Parathyroid adenoma (tissue), 2 donors: ENCODE measurements around the gene PNMA1.
A peak's percentile ranks its signal among the peaks of the same experiment; 100 is the strongest.

ENCODE experiments used
- H2AFZ ChIP-seq: fragments of 300-600 bp; sonication (generic); one replicate; pipeline ENCODE4 v1.7.0; 2017; ENCODE audit warnings: antibody characterized with exemption, mild to moderate bottlenecking
- H3K27ac ChIP-seq: fragments of 300-600 bp; sonication (generic); one replicate; pipeline ENCODE4 v1.7.0; 2017
- H3K27me3 ChIP-seq: fragments of 300-600 bp; sonication (generic); one replicate; pipeline ENCODE4 v1.7.0; 2017; ENCODE audit warnings: low read length; ENCODE audit not compliant: control insufficient read depth, insufficient read depth
- H3K36me3 ChIP-seq: fragments of 300-600 bp; sonication (generic); one replicate; pipeline ENCODE4 v1.7.0; 2017; ENCODE audit warnings: low read length; ENCODE audit not compliant: control insufficient read depth, insufficient read depth
- H3K4me1 ChIP-seq: fragments of 300-600 bp; sonication (generic); one replicate; pipeline ENCODE4 v1.7.0; 2017; ENCODE audit warnings: control low read depth
- H3K4me2 ChIP-seq: fragments of 300-600 bp; sonication (generic); one replicate; pipeline ENCODE4 v1.7.0; 2017; ENCODE audit warnings: low read length
- H3K4me3 ChIP-seq: fragments of 300-600 bp; sonication (generic); one replicate; pipeline ENCODE4 v1.7.0; 2017; ENCODE audit warnings: low read depth, low read length
- H3K79me2 ChIP-seq: fragments of 300-600 bp; sonication (generic); one replicate; pipeline ENCODE4 v1.7.0; 2017; ENCODE audit warnings: control low read depth
- H3K9ac ChIP-seq: fragments of 300-600 bp; sonication (generic); one replicate; pipeline ENCODE4 v1.7.0; 2017; ENCODE audit warnings: mild to moderate bottlenecking
- H3K9me3 ChIP-seq: fragments of 300-600 bp; sonication (generic); one replicate; pipeline ENCODE4 v1.7.0; 2017; ENCODE audit warnings: low read length; ENCODE audit not compliant: control insufficient read depth
- TF ChIP-seq, protein P1 (sequence below): fragments of 300-600 bp; sonication (generic); IDR thresholded peaks from one replicate; pipeline ENCODE4 v1.7.0; 2017; ENCODE audit warnings: antibody characterized with exemption, mild to moderate bottlenecking
- donor health status: primary hyperparathyroidism.

Gene PNMA1, protein sequence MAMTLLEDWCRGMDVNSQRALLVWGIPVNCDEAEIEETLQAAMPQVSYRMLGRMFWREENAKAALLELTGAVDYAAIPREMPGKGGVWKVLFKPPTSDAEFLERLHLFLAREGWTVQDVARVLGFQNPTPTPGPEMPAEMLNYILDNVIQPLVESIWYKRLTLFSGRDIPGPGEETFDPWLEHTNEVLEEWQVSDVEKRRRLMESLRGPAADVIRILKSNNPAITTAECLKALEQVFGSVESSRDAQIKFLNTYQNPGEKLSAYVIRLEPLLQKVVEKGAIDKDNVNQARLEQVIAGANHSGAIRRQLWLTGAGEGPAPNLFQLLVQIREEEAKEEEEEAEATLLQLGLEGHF

DNA sequence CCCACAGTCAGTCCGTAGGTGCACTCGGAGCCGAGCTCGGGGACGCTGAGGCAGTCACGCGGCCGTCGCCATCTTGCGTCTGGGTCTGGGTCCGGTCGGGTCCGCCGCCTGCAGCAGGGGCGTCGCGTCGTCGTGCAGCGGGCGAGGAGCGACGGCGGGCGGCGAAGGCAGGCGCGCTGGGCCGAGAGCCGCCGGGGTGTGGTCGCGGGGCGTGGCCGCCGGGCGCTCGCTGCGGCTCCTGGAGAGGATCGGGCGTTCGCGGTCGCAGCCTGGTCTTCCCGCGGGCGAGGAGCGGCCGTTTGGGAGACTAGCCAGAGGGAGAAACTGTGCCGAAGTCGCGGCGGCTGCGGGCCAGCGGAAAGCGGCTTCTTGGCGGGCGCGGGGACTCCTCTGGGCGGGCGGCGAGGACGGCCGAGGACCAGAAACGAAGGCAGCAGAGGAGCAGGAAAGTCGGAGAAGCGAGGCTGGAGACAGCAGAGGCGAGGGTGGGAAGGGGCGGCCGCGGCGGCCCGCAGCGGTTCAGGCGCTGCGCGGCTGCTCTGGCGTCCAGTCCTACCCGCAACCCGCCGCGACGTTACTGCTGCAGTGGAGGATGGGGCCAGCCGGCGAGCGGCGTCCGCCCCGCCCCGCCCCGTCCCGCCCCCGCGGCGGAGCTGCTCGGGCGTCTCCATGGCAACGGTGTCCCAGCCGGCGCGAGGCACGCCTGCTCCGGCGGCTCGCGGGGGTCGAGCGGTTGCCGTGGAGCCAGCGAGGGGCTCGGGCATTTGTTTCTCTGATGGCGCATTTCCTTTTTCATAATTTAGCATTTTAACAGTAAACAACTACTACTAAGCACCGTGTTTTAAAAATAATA lies at the start of gene PNMA1:
PNMA1 (minus strand) TSS at position 582 of the 853 bp plus-strand sequence. CDS start 745 bp downstream, outside the sequence.
- Histone ChIP-seq H3K4me1 (peaks cover 10% of the 10 kb centered on the region), H3K4me3 (peak within 1 kb of the TSS; percentile 67), H3K4me2 (peak within 1 kb of the TSS; percentile 88), H3K9ac (no peak within 1 kb of the TSS), H2AFZ (peak within 1 kb of the TSS; percentile 95), H3K27ac (peak within 1 kb of the TSS; percentile 78), H3K36me3 (no peaks in the 10 kb centered on the region), H3K79me2 (no peaks in the 10 kb centered on the region), H3K27me3 (no peaks in the 10 kb centered on the region), H3K9me3 (no peaks in the 10 kb centered on the region)
- TF ChIP-seq, protein P1, sequence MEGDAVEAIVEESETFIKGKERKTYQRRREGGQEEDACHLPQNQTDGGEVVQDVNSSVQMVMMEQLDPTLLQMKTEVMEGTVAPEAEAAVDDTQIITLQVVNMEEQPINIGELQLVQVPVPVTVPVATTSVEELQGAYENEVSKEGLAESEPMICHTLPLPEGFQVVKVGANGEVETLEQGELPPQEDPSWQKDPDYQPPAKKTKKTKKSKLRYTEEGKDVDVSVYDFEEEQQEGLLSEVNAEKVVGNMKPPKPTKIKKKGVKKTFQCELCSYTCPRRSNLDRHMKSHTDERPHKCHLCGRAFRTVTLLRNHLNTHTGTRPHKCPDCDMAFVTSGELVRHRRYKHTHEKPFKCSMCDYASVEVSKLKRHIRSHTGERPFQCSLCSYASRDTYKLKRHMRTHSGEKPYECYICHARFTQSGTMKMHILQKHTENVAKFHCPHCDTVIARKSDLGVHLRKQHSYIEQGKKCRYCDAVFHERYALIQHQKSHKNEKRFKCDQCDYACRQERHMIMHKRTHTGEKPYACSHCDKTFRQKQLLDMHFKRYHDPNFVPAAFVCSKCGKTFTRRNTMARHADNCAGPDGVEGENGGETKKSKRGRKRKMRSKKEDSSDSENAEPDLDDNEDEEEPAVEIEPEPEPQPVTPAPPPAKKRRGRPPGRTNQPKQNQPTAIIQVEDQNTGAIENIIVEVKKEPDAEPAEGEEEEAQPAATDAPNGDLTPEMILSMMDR = no peak

DNA sequence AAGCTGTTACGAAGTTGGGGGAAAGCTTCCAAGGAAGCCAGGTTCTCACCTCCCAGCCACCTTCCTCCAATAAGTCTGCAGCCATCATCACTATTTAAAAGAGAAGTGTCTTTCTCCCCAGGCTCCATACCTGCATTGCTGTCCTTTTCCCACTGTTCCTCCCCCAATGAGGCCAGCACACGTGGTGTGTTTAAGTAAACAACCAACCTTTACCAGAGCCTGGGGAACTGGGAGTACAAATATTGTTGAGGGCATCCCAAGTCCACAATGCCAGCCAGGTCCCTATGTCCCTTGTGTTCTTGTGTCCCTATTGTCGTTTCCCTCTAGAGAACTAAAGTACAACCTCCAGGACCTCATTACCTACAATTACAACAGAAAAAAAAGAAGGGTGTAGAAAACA lies 49.2 kb upstream of the PNMA1 start:
- H3K79me2 ChIP-seq = peaks cover 78% of the 10 kb centered on the region
- H3K9me3 ChIP-seq = no peaks in the 10 kb centered on the region
- TF ChIP-seq, protein P1 = no peak
- H3K4me2 ChIP-seq = no peak overlapping the region
- no peak overlapping the region for H3K4me3 ChIP-seq
- H3K27ac ChIP-seq = peak overlapping the region; percentile 91
- peaks cover 57% of the 10 kb centered on the region for H3K4me1 ChIP-seq
- H3K9ac ChIP-seq = no peak overlapping the region
- H3K27me3 ChIP-seq = no peaks in the 10 kb centered on the region
- H2AFZ ChIP-seq = no peak overlapping the region
- no peaks in the 10 kb centered on the region for H3K36me3 ChIP-seq

DNA sequence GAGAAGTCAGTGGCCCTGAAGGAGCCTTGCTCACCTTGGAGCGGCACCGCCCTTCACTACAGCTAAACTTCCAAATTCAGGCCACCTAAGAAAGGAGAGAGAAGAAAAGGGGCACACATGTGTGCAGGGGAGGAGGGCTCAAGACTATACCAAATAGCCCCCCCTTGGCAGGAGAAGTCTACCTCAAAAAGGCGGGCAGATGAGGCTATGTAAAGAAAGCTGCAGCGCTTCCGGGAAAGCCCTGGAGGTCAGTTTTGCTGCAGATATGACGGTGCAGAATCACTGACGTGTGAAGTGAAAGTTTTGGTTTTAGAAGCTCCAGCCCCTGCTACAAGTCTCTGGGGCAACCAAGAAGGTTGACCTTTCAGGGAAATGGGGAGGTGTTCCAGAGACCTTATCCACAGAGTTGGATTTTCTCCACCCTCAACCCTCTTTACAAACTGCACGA lies 48.2 kb upstream of the PNMA1 start:
- Histone ChIP-seq H3K4me1 (peaks cover 67% of the 10 kb centered on the region), H3K27ac (peak overlapping the region; percentile 91)
- TF ChIP-seq, protein P1 = no peak

DNA sequence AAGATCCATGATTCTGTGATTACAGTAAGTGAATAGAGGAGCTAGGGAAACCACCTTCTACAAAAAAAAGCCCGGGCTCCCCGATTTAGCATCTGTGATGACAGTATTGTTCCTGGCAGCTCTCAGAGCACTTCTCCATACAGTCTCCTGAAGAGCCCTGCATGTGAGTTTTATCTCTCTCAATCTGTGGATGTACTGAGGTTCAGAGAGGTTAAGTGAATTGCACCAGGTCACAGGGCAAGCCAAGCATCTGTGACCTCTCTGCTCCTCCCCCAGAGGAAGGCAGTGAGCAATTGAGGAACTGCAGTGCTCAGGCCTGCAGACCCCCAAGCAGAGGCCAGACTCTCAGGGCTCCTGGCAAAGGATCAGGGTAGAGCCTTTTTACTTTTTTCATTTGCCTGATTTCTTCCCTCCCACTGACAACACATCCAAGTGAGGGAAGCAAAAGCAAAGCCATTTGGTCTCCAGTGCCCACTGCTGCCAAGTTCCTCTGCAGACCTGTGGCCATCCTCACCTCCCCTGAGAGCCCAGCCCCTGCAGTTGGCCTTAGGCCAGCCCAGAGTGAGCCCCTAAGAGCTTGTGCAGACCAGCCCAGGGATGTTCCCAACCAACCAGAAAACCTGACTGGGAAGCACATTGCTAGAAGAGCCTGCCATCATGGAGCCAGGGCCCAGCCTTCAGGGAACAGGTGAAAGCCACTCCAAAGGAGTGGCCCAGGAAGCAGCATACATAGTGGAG lies 47.6 kb upstream of the PNMA1 start:
- Histone ChIP-seq H3K4me3 (no peak overlapping the region), H3K36me3 (no peaks in the 10 kb centered on the region), H2AFZ (no peak overlapping the region), H3K79me2 (peaks cover 76% of the 10 kb centered on the region), H3K4me1 (peaks cover 72% of the 10 kb centered on the region), H3K9ac (no peak overlapping the region), H3K9me3 (no peaks in the 10 kb centered on the region), H3K4me2 (peak overlapping the region; percentile 47), H3K27me3 (no peaks in the 10 kb centered on the region), H3K27ac (peak overlapping the region; percentile 91)
- TF ChIP-seq, protein P1 = no peak

More for the DNA sequence above, 48.2 kb upstream of the PNMA1 start:
- peak overlapping the region; percentile 47 for H3K4me2 ChIP-seq
- no peak overlapping the region for H2AFZ ChIP-seq
- H3K4me3 ChIP-seq = no peak overlapping the region
- no peaks in the 10 kb centered on the region for H3K27me3 ChIP-seq
- no peaks in the 10 kb centered on the region for H3K36me3 ChIP-seq
- H3K79me2 ChIP-seq = peaks cover 78% of the 10 kb centered on the region
- no peaks in the 10 kb centered on the region for H3K9me3 ChIP-seq
- no peak overlapping the region for H3K9ac ChIP-seq
